ENCODE data around the gene RAPGEFL1. TPM values are rescaled to one million over a fixed set of nuclear protein-coding genes. Genes with fewer than 3 reads are reported as not detected.
A peak's percentile ranks its signal among the peaks of the same experiment; 100 is the strongest.
"Not testable (repeated sequence)": the region's sequence is repeated elsewhere in the genome, so short reads cannot be mapped to it uniquely, and the experiment has no call there.

Gene RAPGEFL1
- total RNA-seq, 1 experiment from 2014 or later = 23.6 TPM

DNA sequence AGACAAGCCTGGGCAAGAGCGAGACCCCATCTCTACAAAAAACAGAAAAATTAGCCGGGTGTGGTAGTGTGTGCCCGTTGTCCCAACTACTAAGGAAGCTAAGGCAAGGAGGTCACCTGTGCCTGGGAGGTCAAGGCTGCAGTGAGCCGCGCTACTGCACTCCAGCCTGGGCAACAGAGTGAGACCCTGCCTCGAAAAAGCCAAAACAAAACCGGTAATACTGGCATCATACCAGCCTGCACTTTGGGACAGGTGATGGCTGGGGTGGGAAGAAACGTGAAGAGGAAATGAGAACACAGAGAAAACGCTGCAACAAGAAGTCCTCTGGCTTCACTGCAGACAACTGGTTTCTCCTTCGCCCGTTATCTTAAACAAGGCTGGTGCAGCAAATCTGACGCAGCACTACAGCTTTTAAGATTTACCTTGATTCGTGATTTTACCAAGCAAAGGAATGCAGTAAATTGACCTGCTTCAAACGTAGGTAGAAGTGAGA, 37.7 kb upstream of the RAPGEFL1 start:
- peaks cover 16 to 18% of the 10 kb centered on the region in 2 experiments for H3K4me1 Mint-ChIP-seq
- H3K23ac ChIP-seq (ENCODE audit: insufficient read length, low read depth, low read length) = peak overlapping the region; percentile 55
- H3K79me2 ChIP-seq (ENCODE audit: insufficient read depth, low read length) = no peaks in the 10 kb centered on the region; the same call in 1 of the 2 replicates

DNA sequence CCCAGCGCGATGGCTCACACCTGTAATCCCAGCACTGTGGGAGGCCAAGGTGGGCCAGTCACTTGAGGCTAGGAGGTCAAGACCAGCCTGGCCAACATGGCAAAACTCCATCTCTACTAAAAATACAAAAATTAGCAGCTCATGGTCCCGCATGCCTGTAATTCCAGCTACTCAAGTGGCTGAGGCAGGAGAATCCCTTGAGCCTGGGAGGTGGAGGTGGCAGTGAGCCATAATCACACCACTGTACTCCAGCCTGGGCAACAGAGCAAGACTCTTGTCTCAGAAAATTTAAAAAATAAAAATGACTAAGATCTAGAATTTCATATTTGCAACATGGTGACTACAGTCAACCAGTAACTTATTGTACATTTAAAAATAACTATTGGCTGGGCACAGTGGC, 34.1 kb upstream of the RAPGEFL1 start:
- H4K8ac ChIP-seq (replicated peaks; ENCODE audit: insufficient read length, low read depth, low read length); DNase-seq; H3K4ac ChIP-seq (ENCODE audit: low read depth, low read length); H2BK120ac ChIP-seq (ENCODE audit: low read depth, low read length, poor library complexity, severe bottlenecking); H3K23ac ChIP-seq (ENCODE audit: insufficient read length, low read depth, low read length); H4K91ac ChIP-seq (ENCODE audit: insufficient read length, low read depth, low read length); H3K14ac ChIP-seq (ENCODE audit: insufficient read depth, low read length); H4K20me1 ChIP-seq (ENCODE audit: control insufficient read depth, insufficient read depth, insufficient read length); H3K27me3 Mint-ChIP-seq (ENCODE audit: low read depth); H3K27ac Mint-ChIP-seq; H2BK12ac ChIP-seq (ENCODE audit: insufficient read length, low read depth, low read length); H3K4me2 ChIP-seq (ENCODE audit: insufficient read depth, insufficient read length, low read length); H3K79me2 ChIP-seq (ENCODE audit: insufficient read depth, low read length); H3T11ph ChIP-seq (ENCODE audit: low read length); H3K79me1 ChIP-seq (ENCODE audit: insufficient read depth, low read depth, low read length, poor library complexity, severe bottlenecking); H2AFZ ChIP-seq (ENCODE audit: low read length); H3K4me1 ChIP-seq (ENCODE audit: insufficient read depth, low read length); H4K5ac ChIP-seq (ENCODE audit: insufficient read length, low read depth, low read length); H2BK5ac ChIP-seq (ENCODE audit: insufficient read length, low read length); H3K9me3 ChIP-seq (ENCODE audit: control insufficient read depth, low read depth, low read length); H3K4me3 Mint-ChIP-seq; H3K56ac ChIP-seq (ENCODE audit: insufficient read length, low read depth, low read length); H3K9me3 Mint-ChIP-seq; H3K9ac ChIP-seq (ENCODE audit: extremely low read depth, insufficient read length, low read length); H2BK15ac ChIP-seq (ENCODE audit: low read depth, low read length); H3K27me3 ChIP-seq (ENCODE audit: insufficient read depth, low read length); H2AK5ac ChIP-seq (ENCODE audit: insufficient read length, low read length); H3K27ac ChIP-seq (ENCODE audit: insufficient read length, low read depth, low read length); H3K18ac ChIP-seq (ENCODE audit: insufficient read length, low read depth, low read length); H2BK20ac ChIP-seq (ENCODE audit: low read depth, low read length, poor library complexity, severe bottlenecking); H3K23me2 ChIP-seq (ENCODE audit: insufficient read length, low read depth, low read length, poor library complexity, severe bottlenecking): not testable (repeated sequence)
- no CpG with 5 or more reads among the region's 3 CpGs for WGBS (ENCODE audit: extremely low coverage, insufficient read length, low lambda C conversion rate)
- Mint-ChIP-seq H3K36me3 (ENCODE audit: insufficient read depth in 1 of 3, low read depth in 3 of 3) (peaks cover 31 to 61% (median 42%) of the 10 kb centered on the region in 3 experiments), H3K4me1 (peaks cover 16 to 18% of the 10 kb centered on the region in 2 experiments)

More for the DNA sequence above, 37.7 kb upstream of the RAPGEFL1 start:
- no CpG with 5 or more reads among the region's 14 CpGs for WGBS (ENCODE audit: extremely low coverage, insufficient read length, low lambda C conversion rate)
- H2BK12ac ChIP-seq (ENCODE audit: insufficient read length, low read depth, low read length) = peak overlapping the region; percentile 80
- no peak overlapping the region for H2BK20ac ChIP-seq (ENCODE audit: low read depth, low read length, poor library complexity, severe bottlenecking)
- H2AFZ ChIP-seq (ENCODE audit: low read length) = no peak overlapping the region
- peak overlapping the region; percentile 87 for H3K27ac ChIP-seq (ENCODE audit: insufficient read length, low read depth, low read length)
- no peak overlapping the region for H4K8ac ChIP-seq (replicated peaks; ENCODE audit: insufficient read length, low read depth, low read length)
- no peaks in the 10 kb centered on the region for H3K27me3 ChIP-seq (ENCODE audit: insufficient read depth, low read length)
- peak; percentile 47 for DNase-seq
- peaks cover 28 to 63% (median 37%) of the 10 kb centered on the region in 3 experiments; a peak in 6 of 7 replicates for H3K36me3 Mint-ChIP-seq (ENCODE audit: insufficient read depth in 1 of 3, low read depth in 3 of 3)
- no peak overlapping the region for H2BK15ac ChIP-seq (ENCODE audit: low read depth, low read length)
- H3K14ac ChIP-seq (ENCODE audit: insufficient read depth, low read length) = peak overlapping the region; percentile 78
- H3K23me2 ChIP-seq (ENCODE audit: insufficient read length, low read depth, low read length, poor library complexity, severe bottlenecking) = peaks cover 10% of the 10 kb centered on the region
- peak overlapping the region; percentile 33 for H2BK5ac ChIP-seq (ENCODE audit: insufficient read length, low read length)
- H4K91ac ChIP-seq (ENCODE audit: insufficient read length, low read depth, low read length) = no peak overlapping the region
- H3K9me3 ChIP-seq (ENCODE audit: control insufficient read depth, low read depth, low read length) = no peaks in the 10 kb centered on the region
- H3K4ac ChIP-seq (ENCODE audit: low read depth, low read length) = no peak overlapping the region
- peaks cover 3% of the 10 kb centered on the region for H4K20me1 ChIP-seq (ENCODE audit: control insufficient read depth, insufficient read depth, insufficient read length)
- H3K9ac ChIP-seq (ENCODE audit: extremely low read depth, insufficient read length, low read length) = peak overlapping the region; percentile 86
- H2AK5ac ChIP-seq (ENCODE audit: insufficient read length, low read length) = no peak overlapping the region
- H3K18ac ChIP-seq (ENCODE audit: insufficient read length, low read depth, low read length) = peak overlapping the region; percentile 85
- H4K5ac ChIP-seq (ENCODE audit: insufficient read length, low read depth, low read length) = no peak overlapping the region
- peaks cover 7% of the 10 kb centered on the region for H3K79me1 ChIP-seq (ENCODE audit: insufficient read depth, low read depth, low read length, poor library complexity, severe bottlenecking)
- TF ChIP-seq, protein P1, sequence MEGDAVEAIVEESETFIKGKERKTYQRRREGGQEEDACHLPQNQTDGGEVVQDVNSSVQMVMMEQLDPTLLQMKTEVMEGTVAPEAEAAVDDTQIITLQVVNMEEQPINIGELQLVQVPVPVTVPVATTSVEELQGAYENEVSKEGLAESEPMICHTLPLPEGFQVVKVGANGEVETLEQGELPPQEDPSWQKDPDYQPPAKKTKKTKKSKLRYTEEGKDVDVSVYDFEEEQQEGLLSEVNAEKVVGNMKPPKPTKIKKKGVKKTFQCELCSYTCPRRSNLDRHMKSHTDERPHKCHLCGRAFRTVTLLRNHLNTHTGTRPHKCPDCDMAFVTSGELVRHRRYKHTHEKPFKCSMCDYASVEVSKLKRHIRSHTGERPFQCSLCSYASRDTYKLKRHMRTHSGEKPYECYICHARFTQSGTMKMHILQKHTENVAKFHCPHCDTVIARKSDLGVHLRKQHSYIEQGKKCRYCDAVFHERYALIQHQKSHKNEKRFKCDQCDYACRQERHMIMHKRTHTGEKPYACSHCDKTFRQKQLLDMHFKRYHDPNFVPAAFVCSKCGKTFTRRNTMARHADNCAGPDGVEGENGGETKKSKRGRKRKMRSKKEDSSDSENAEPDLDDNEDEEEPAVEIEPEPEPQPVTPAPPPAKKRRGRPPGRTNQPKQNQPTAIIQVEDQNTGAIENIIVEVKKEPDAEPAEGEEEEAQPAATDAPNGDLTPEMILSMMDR (conservative IDR thresholded peaks at IDR 0.05) = no peak
- H3K4me3 Mint-ChIP-seq = peak overlapping the region; percentile 92 to 95
- H3T11ph ChIP-seq (ENCODE audit: low read length) = peak overlapping the region; percentile 56
- peak overlapping the region; percentile 97 to 99 (median 97); a peak in 6 of 7 replicates for H3K27ac Mint-ChIP-seq
- no peaks in the 10 kb centered on the region for H3K27me3 Mint-ChIP-seq (ENCODE audit: low read depth)
- H3K56ac ChIP-seq (ENCODE audit: insufficient read length, low read depth, low read length) = no peak overlapping the region
- peak overlapping the region; percentile 42 for H2BK120ac ChIP-seq (ENCODE audit: low read depth, low read length, poor library complexity, severe bottlenecking)
- H3K4me1 ChIP-seq (ENCODE audit: insufficient read depth, low read length) = no peaks in the 10 kb centered on the region
- peak overlapping the region; percentile 98 for H3K4me2 ChIP-seq (ENCODE audit: insufficient read depth, insufficient read length, low read length)
- H3K9me3 Mint-ChIP-seq = no peaks in the 10 kb centered on the region

All from H9 (cell line).